ENCODE measurements around the gene NT5M. TPM values are rescaled to one million over a fixed set of nuclear protein-coding genes. Genes with fewer than 3 reads are reported as not detected.

Gene NT5M
- total and polyA plus RNA-seq, 9 of the 15 experiments (the other 6 are each of a cell fraction or from before 2014, with no cell fraction given) = 0.24 to 10.1 (median 3.4) TPM

- no peak for TF ChIP-seq DEAF1 (CRISPR knock-in tag; IDR thresholded peaks at IDR 0.05)
- no peak for TF ChIP-seq MXI1 (IDR thresholded peaks at IDR 0.05; ENCODE audit: low read depth, low read length)
- no peak for TF ChIP-seq HDAC8 (tag; IDR thresholded peaks at IDR 0.05)
- no peak for TF ChIP-seq L3MBTL2 (IDR thresholded peaks at IDR 0.05)
Measured at GRCh38 chr17:17358060-17358751, 55.0 kb downstream of the NT5M start (continued).

- Histone ChIP-seq H3K27ac (ENCODE audit: extremely low read depth, low read depth, low read length) (no peak overlapping the region), H3K9me1 (ENCODE audit: control insufficient read depth, insufficient read depth, low read length) (no peaks in the 10 kb centered on the region), H2AFZ (ENCODE audit: low read depth, low read length) (no peak overlapping the region), H4K20me1 (replicated peaks; ENCODE audit: control insufficient read depth, insufficient read depth, low read length) (no peaks in the 10 kb centered on the region), H3K4me1 (replicated peaks in 1 of 2; ENCODE audit: control insufficient read depth in 2 of 2, insufficient read depth in 2 of 2, low read length in 2 of 2) (peaks cover 0 to 20% of the 10 kb centered on the region in 2 experiments; a peak in 2 of 5 replicates), H3K9me3 (replicated peaks; ENCODE audit: control insufficient read depth, insufficient read depth, low read depth, low read length) (0 out of 2 replicates have a peak, but pooled peaks cover 2% of the 10 kb centered on the region), H3K4me2 (ENCODE audit: insufficient read depth, low read length) (no peak overlapping the region), H3K4me3 (no peak overlapping the region), H3K27me3 (ENCODE audit: control insufficient read depth in 2 of 2, insufficient read depth in 2 of 2, low read length in 2 of 2) (peaks cover 1 to 9% of the 10 kb centered on the region in 2 experiments; a peak in 2 of 5 replicates), H3K9ac (ENCODE audit: insufficient read depth in 1 of 2, low read depth in 2 of 2, low read length in 2 of 2) (no peak overlapping the region), H3K79me2 (ENCODE audit: control insufficient read depth, insufficient read depth, low read length) (no peaks in the 10 kb centered on the region), H3K36me3 (ENCODE audit: control insufficient read depth, insufficient read depth, low read length) (no peaks in the 10 kb centered on the region)
- WGBS (ENCODE audit: insufficient coverage, low coverage, missing lambda C conversion rate) = 5% methylated on average over 2 of the region's 2 CpGs
- FAIRE-seq = no peak
- BruUV-seq (replicated peaks) = no TSS peak
- TF ChIP-seq STAT5A (IDR thresholded peaks at IDR 0.05; ENCODE audit: borderline replicate concordance, low read length) (no peak), EWSR1 (IDR thresholded peaks at IDR 0.05; ENCODE audit: borderline replicate concordance, low read depth, partially characterized antibody) (no peak), NFIX (CRISPR knock-in tag; IDR thresholded peaks at IDR 0.05; ENCODE audit: low read depth) (no peak), HNRNPUL1 (IDR thresholded peaks at IDR 0.05; ENCODE audit: low read length) (no peak), FOXA3 (CRISPR knock-in tag; conservative IDR thresholded peaks at IDR 0.05 in 1 of 2, IDR thresholded peaks at IDR 0.05 in 1 of 2) (no peak), TFAP4 (CRISPR knock-in tag; IDR thresholded peaks at IDR 0.05; ENCODE audit: borderline replicate concordance) (no peak), NR2C2 (CRISPR knock-in tag; IDR thresholded peaks at IDR 0.05) (no peak), NR2C2 (tag; IDR thresholded peaks at IDR 0.05) (no peak), GTF2E2 (tag; IDR thresholded peaks at IDR 0.05) (no peak), HMG20A (CRISPR knock-in tag; conservative IDR thresholded peaks at IDR 0.05) (no peak), HMBOX1 (IDR thresholded peaks at IDR 0.05) (no peak)
- ChIA-PET POLR2A (no interaction called here), CTCF (ENCODE audit: low intra/inter-chr PET ratio) (interaction anchor here (1.2 kb wide), 1 partner anchor 283 kb away, joined by 6 read pairs; no protein-coding TSS in a partner anchor)
- no peak for DNase-seq (ENCODE audit: extremely low read depth in 1 of 4, low spot score in 3 of 4)
- in situ Hi-C loops (cut with MboI) = loop anchor here (5.0 kb wide), 3 partner anchors 143 to 283 kb away; no protein-coding TSS in a partner anchor
- intact Hi-C loops (cut with micrococcal nuclease) = loop anchor here (5.0 kb wide), 3 partner anchors 43 to 138 kb away; partner anchors contain the start of gene RASD1
- no peak for ATAC-seq
Measured at GRCh38 chr17:17358866-17359265, 55.7 kb downstream of the NT5M start.

Measured in K562 (cell line).